ENCODE results near the gene PTP4A2.

The PTP4A2 gene

DNA sequence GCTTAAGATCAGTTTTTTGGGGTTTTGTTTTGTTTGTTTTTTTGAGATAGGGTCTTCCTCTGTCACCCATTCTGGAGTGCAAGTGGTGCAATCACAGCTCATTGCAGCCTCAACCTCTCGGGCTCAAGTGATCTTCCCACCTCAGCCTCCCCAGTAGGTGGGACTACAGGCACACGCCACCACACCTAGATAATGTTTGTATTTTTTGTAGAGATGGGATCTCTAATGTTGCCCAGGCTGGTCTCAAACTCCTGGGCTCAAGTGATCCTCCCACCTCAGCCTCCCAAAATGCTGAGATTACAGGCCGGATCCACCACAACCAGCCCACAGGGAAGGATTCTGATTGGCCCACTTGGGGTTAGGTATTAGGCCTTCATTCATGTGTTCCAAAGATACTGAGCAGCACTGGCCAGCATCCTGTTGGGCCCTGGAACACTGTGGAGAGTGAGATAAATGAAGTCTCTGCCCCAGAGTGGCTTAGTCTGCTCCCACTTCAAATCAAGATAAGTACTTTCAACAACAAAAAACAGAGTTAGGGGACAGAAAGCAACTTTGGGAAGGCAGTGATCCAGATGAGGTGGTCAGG lies 54.7 kb downstream of the PTP4A2 start:
- DNase-seq: no peak

DNA sequence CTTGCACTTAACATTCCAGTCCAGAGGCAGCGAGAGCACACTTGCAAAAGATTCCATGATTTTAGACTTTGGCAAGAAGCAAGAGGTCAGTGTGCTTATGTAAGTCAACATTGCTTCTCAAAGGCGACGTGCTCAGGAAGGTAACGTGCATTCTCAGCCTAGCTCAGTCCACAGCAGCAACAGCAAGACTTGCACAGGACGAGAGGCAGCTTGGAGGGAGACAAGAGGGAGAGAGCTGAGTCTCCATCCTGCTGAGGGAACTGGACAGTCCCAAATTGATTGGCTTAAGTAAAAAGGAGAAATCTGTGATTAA lies 56.5 kb downstream of the PTP4A2 start:
- DNase-seq: no peak

DNA sequence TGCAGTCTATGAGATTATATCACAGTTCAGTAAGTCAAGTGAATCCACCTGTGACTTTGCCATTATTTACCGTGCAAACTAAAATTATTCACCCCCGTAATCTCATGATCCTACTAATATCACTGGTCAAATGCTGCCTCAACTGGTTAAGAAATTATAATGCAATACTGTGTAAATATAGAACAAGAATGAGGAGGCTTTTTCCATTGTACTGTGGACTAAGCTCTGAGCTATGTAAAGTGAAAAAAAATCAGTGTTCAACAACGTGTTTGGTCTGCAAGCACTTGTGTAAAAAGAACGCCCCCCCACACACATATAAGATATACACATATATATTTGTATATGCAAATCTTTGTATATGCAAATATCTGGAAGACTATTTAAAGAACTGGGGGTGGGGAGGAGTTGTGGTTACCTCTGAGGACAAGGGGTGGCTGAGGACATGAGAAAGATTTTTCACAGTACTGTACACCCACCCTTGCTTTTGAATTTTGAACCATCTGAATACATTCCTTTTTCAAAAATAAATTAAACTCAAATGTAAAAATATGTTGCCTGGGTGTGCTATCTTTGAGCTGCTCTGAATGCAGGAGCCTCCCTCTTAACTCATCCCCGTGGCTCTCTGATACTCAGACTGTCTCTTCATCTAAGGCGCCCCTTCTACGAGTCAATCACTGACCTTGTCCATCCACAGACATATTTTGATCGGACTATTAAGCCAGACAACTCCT lies 57.0 kb downstream of the PTP4A2 start:
- no peak for DNase-seq

DNA sequence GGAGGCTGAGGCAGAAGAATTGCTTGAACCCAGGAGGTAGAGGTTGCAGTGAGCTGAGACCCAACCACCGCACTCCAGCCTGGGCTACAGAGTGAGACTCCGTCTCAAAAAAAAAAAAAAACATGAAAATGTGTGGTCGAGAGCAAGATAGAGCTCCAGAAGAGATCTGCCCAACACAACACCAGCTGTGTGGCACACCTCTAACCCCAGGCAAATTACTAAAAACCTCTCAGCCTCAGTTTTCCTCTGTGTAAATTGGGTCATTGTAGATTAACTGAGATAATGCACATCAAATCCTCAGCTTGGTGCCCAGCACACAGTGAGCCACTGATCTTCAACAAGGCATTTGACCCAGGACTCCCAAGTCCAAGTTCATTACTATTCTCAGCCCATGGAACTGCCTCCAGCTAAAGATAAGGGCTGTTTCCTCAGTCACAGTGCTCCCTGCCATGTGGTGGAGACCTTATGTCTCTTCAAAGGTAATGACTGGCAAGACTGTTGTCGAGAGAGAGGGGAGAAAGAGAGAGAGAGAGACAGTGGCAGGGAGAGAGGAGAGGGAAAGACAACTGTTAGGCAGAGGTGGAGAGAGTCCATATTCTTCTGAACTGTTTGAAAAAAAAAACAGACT lies 58.1 kb downstream of the PTP4A2 start:
- no peak for DNase-seq

DNA sequence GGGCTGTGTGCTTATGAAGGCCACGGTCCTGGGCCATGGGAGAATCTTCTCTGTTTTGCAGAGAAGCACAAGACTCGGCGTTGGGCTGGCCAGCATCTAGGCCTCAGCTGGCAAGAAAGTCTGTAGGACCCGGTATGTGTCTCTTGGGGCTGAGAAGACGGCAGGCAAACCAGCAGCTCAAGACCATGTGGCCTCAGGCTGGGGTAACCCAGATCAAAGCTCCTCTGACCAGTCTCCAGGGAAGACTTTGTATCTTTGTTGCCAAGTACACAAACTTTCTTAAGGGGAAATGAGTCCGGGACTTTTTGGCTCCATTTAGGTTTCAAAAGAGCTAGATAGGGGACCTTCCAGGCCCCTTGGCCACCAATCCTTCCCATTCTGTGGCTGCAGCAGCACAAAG lies 60.1 kb downstream of the PTP4A2 start:
- DNase-seq: no peak

DNA sequence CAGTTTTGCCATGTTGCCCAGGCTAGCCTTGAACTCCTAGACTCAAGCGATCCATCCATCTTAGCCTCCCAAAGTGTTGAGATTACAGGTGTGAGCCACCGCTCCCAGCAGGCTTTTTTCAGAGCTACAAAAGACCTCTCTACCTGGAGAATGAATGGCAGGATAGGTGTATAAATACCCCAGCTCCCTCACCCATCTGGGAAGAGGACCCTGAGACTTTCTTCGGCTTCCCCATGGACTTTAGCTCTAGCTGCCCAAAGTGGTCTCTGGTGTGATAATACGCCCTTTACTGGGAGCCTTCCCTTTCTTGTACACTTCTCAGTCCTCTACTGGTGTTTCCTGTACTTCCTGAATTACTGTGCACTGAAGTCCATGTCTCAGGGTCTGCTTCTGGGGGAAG lies 60.6 kb downstream of the PTP4A2 start:
- no peak for DNase-seq

DNA sequence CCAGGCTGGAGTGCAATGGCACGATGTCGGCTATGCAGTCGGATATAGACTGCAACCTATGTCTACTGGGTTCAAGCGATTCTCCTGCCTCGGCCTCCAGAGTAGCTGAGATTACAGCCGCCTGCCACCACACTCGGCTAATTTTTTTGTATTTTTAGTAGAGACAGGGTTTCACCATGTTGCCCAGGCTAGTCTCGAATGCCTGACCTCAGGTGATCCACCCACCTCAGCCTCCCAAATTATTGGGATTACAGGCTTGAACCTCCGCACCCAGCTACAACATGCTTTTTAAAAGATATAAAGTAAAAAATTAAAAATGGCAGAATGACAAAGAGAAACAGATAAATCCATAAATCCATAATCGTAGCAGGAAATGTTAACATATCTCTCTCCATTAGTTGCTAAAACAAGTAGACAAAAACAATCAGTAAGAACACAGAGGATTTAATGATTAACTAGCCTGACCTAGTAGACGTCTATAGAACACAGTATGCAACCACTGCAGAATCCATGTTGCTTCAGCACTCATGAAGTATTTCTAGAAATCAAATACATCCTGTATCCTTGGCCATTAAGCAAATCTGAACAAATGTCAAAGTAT lies 62.4 kb downstream of the PTP4A2 start:
- DNase-seq: no peak

DNA sequence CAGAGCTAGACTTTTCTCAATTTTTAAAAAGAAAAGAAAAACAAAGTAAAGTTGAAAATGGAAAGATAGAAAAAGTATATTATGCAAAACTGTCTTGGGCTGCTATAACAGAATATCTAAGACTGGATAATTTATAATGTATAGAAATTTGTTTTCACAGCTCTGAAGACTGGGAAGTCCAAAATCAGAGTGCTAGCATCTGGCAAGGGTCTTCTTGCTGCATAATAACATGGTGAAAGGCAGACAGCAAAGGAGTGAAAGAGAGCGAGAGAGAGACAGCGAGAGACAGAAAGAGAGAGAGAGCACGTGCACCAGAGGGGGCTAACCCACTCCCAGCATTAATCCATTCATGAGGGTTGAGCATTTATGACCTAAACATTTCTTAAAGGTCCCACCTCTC lies 63.2 kb downstream of the PTP4A2 start:
- DNase-seq: no peak

DNA sequence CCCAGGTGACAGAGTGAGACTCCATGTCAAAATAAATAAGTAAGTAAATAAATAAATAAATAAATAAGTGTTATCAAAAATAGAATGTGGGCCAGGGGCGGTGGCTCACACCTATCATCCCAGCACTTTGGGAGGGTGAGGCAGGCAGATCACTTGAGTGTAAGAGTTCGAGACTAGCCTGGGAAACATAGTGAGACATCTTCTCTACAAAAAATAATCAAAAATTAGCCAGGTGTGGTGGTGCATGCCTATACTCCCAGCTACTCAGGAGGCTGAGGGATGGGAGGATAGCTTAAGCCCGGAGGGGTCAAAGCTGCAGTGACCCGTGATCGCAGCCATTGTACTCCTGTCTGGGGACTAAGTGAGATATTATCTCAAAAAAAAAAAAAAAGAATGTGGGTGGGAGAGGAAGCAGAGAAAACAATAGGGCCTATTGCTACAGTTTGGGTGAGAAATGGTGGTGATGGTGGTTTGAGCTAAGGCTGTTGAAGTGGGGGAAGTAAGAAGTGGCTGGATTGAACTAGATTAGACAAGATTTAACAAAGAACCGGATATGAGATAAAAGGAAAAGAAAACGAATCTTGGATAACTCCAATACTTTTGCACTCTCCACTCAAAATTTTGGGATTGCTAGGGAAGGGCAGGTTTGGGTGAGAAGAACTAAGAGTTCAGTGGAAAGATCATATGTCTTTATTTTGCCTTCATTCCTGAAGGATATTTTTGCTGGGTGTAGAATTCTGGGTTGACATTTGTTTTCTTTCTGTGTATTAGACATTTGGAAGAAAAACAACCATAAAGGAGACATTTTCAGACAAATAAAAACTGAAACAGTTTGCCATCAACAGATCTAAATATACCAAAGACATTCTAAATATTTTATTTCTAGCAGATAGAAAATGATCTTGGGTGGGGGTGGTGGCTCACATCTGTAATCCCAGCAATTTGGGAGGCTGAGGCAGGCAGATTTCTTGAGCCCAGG lies 65.2 kb downstream of the PTP4A2 start:
- no peak for DNase-seq

DNA sequence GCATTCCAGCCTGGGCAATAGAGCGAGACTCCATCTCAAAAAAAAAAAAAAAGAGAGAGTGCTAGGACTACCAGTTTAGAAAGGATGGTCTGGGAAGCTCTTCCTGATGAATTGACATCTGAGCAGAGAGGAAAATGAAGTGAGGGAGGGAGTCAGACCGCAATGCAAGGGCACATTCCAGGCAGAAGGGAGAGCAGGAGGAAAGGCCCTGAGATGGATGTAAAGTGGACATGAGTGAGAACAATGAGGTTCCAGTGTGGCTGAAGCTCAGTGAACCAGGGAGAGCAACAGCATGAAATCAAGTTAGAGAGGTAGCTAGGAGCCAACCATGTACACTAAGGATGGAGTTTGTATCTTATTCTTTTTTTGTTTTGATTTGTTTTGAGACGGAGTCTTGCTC lies 66.5 kb downstream of the PTP4A2 start:
- DNase-seq: no peak

DNA sequence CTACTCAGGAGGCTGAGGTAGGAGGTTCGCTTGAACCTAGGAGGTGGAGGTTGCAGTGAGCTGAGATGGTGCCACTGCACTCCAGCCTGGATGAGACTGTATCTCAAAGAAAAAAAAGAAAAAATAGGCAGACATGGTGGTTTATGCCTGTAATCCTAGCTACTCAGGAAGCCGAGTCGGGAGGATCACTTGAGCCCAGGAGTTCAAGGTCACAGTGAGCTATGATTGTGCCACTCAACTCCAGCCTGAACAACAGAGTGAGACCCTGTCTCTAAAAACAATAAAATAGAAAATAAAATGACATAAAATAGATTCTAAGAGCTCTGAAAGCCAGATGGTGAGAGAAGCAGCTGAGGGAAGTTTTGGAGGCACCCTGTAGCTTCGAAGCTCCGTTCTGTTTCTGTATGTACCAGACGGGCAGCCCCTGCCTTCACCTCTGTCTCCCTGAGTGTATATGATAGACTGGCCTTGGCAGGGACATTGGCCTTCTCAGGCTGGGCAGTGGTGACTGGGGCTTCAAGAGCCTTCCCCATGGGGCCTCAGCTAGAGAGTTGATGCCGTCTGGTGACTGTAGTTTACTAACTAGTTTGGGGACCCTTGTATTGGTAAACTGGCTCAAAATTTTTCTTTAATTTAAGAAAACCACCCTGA lies 68.0 kb downstream of the PTP4A2 start:
- no peak for DNase-seq

DNA sequence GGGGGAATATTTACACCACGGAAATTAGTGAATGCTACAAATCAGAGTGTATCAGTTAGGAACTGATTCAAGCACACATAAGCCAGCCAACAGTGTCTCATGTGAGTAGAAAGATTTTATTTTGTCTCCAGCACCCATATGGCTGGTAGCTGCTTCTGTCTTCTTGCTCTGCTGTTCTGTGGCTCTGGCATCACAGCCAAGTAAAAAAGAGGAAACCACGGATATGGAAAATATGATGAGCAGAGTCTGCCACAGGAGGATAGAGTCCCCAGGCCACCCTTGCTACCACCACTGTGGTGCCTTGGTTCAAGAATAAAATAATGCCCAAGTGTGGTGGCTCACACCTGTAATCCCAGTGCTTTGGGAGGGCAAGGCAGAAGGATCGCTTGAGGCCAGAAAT lies 68.7 kb downstream of the PTP4A2 start:
- no peak for DNase-seq

DNA sequence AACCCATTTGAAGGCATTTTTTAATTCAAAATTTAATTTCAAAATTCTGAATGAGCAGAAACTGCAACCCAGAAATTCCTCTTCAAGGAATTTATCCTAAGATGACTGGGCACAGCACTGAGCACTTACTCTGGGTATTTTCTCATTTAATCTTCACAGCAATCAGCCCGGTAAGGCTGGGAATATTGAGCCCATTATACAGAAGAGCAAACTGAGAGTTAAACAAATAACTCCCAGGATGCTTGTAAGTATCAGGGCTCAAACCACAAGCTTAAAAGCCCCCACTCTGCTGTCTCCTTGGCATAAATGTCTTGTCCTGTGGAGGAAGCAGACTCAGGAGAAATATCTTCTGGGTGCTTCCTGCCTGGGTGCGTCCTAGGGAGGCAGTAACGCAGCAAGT lies 69.3 kb downstream of the PTP4A2 start:
- DNase-seq: no peak

DNA sequence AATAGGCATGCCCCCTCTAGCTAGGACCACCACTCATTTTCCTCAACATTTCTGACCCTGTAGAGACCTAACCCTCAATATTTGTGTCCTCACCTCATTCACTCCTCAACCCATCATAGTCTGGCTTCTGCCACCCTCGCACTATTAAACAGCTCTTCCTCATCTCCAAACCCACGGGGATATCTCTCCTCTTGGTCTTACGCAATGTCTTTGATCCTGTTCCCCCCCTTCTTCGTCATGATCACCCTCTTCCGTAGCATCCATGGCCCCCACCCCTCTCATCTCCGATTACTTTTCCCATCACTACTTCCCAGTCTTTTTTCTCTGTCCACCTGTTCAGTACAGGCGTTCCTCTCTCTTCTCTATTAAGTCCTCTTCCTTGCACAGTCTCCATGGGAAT lies 70.6 kb downstream of the PTP4A2 start:
- DNase-seq: no peak

DNA sequence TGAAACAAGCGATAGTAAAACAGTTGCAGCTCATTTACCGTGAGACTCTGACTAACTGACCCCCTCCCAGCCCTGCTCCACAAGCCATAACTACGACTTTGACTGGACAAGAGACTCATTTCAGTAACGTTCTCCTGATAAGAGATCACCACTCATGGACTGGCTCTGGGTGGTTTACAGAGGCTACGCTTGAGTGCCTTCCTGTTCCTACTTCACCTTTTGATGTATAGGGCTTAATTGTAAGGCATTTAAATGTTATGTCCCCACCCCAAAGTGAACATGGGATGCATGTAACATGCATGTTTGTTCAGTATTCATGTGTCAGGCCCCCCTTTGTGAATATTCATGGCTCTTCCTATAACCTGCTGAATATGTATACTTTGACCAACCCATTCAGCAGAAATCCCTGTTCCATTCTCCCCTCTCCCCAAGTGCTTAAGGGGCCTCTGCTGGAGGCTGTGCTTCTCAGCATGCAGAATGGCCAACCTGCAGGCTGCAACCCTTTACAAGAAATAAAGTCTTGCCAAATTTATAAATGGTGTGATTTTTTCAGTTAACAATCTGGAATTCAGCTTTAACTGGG lies 71.6 kb downstream of the PTP4A2 start:
- no peak for DNase-seq

DNA sequence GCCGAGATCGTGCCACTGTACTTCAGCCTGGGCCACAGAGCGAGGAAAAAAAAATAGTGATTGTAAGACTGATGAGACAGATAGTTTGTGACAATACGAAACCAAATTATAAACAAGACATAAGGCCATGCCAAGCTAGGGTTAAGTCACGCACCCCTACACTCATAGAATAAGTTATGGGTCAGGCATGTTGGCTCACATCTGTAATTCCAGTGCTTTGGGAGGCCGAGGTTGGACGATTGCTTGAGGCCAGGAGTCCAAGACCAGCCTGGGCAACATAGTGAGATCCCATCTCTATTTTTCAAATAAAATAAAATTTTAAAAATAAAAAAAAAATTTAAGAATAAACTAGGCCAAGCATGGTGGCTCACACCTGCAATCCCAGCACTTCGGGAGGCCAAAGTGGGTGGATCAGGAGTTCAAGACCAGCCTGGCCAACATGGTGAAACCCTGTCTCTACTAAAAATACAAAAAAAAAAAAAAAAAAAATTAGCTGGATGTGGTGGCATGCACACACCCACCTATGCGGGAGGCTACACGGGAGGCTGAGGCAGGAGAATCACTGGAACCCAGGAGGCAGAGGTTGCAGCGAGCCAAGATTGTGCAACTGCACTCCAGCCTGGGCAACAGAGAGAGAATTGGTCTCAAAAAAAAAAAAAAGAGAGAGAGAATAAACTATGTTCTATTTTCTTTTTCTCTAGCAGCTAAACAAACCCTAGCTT lies 72.3 kb downstream of the PTP4A2 start:
- no peak for DNase-seq

DNA sequence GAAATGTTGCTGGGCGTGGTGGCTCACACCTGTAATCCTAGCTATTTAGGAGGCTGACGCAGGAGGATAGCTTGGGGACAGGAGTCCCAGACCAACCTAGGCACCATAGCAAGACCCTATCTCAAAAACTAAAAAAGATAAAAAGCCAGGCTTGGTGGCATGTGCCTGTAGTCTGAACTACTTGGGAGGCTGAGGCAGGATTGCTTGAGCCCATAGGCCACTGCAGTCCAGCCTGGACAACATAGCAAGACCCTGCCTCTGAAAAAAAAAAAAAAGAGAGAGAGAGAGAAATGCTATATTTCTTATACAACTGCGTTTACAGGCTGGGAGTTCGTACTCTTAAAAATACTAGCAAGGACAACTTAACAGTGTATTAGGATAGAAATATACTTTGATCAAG lies 76.1 kb downstream of the PTP4A2 start:
- DNase-seq: no peak

DNA sequence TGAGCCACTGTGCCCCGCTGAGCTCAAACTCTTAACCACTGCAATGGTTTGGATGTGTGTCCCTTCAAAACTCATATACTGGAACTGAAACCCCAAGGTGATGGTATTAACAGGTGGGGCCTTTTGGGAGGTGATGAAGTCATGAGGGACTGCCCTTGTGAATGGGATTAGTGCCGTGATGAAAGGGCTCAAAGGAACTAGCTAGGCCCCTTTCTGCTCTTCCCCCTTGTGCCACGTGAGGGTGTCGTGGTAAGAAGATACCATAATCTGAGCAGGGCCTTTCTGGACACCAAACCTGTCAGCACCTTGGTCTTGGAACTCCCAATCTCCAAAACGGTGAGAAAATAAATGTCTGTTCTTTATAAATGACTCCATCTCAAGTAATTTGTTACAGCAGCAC lies 76.8 kb downstream of the PTP4A2 start:
- no peak for DNase-seq

DNA sequence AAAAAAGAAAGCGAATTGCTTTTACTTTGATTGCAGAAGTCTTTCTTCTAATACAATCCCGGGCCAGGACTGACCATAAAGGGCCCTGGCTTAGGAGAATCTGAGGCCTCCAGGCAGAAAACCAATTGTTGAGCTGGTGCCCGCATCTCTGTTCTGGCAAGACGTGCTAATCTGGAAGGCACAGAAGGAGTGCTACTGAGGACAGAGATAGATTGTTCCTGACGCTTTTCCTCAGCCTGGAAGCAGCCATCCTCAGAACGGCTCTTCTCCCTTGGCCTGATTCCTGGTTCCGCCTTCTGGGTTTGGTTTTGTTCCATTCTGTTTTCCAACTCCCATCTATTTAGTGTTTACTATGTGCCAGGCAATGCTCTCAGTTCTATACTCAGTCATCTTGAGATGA lies 77.6 kb downstream of the PTP4A2 start:
- DNase-seq: no peak

DNA sequence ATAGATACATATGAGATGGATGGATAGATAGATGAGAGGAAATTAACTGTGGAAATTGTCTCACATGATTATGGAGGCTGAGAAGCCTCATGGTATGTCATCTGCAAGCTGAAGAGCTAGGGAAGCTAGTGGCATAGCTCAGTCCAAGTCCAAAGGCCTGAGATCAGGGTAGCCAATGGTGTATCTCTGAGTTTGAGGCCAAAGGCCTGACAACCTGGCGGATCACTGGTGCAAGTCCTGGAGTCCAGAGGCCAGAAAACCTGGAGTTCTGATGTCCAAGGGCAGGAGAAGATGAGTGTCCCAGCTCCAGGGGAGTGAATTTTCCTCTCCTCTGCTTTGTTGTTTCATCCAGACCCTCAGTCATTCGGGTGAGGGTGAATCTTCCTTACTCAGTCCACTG lies 78.4 kb downstream of the PTP4A2 start:
- no peak for DNase-seq

DNA sequence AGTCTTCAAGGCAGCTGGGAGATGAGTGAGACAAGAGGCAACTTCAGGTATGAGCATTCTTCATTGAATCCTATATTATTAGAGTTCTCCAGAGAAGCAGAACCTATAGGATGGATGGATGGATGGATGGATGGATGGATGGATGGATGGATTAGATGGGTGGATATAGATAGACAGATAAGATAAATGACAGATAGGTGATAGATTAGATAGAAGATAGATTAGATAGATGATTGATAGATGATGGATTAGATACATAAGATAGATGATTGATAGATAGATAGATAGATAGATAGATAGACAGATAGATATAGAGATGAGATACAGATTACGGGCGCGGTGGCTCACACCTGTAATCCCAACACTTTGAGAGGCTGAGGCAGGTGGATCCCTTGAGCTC lies 79.1 kb downstream of the PTP4A2 start:
- DNase-seq: no peak

DNA sequence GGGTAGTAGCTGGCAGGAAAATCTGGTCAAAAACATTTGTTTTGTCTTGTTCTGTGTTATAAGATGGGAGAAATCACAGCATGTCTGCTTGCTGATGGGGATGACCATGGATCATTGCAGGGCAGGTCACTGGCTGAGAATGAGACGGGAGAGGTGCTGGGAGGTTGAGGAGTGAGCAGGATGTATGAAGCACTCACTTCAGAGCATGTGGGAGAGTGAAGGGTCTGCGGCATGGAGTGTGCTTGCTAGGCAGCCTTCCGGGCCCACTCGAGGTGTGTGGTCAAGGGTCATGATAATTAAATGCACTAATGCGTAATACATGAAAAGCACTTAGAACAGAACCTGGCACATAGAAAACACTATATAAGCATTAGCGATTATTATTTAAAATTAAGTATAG lies 80.3 kb downstream of the PTP4A2 start:
- no peak for DNase-seq
